NB4 (cell line): Measurements from ENCODE around the gene SLF2.

Experiments
- CTCF ChIP-seq: IDR thresholded peaks from one replicate; pipeline ENCODE4 v1.5.1; 2012; ENCODE audit warnings: low read depth, low read length
- POLR2A ChIP-seq: IDR thresholded peaks from 2 replicates; pipeline ENCODE4 v1.6.1; 2011; ENCODE audit warnings: mild to moderate bottlenecking; ENCODE audit not compliant: insufficient read length; ENCODE audit errors: extremely low read depth

- TF ChIP-seq CTCF = no peak
- TF ChIP-seq POLR2A = no peak
Observed at GRCh38 chr10:100866010-100866409, 46.8 kb upstream of the SLF2 start.
